Measurements from ENCODE around the gene TYSND1. TPM values are rescaled to one million over a fixed set of nuclear protein-coding genes. Genes with fewer than 3 reads are reported as not detected.
A peak's percentile ranks its signal among the peaks of the same experiment; 100 is the strongest.
"Not testable (repeated sequence)": the region's sequence is repeated elsewhere in the genome, so short reads cannot be mapped to it uniquely, and the experiment has no call there.

The TYSND1 gene
- total RNA-seq, 1 donor from 2014 or later: 13.4 TPM

DNA sequence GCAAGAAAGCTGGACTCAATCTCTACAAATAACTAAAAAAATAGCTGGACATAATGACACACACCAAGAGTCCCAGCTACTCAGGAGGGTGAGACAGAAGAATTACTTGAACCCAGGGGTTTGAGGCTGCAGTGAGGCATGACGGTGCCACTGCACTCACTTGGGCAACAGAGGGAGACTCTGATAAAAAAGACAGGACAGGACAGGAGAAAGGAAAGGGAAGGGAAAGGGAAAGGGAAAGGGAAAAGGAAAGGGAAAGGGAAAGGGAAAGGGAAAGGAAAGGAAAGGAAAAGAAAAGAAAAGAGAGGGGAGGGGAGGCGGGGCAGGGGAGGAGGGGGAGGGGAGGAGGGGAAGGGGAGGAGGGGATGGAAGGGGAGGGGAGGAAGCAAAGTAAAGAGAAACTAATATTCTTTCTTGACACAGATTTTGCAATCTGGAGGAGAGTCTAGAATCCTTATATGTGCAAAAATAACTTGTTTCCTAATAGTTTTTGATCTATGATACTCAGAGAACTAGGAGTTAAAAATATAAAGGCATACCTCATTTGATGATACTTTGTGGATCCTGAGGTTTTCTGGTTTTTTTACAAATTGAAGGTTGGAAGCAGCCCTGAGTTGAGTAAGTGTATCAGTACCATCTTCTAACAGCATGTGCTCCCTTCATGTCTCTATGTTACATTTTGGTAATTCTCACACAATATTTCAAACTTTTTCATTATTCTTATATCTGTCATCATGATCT lies 15.8 kb upstream of the TYSND1 start:
- H3K4me1 ChIP-seq: peaks cover 56% of the 10 kb centered on the region
- H3K27ac ChIP-seq: peak overlapping the region; percentile 25
- DNase-seq (no peak), ATAC-seq (no peak)
- TF ChIP-seq, protein P1, sequence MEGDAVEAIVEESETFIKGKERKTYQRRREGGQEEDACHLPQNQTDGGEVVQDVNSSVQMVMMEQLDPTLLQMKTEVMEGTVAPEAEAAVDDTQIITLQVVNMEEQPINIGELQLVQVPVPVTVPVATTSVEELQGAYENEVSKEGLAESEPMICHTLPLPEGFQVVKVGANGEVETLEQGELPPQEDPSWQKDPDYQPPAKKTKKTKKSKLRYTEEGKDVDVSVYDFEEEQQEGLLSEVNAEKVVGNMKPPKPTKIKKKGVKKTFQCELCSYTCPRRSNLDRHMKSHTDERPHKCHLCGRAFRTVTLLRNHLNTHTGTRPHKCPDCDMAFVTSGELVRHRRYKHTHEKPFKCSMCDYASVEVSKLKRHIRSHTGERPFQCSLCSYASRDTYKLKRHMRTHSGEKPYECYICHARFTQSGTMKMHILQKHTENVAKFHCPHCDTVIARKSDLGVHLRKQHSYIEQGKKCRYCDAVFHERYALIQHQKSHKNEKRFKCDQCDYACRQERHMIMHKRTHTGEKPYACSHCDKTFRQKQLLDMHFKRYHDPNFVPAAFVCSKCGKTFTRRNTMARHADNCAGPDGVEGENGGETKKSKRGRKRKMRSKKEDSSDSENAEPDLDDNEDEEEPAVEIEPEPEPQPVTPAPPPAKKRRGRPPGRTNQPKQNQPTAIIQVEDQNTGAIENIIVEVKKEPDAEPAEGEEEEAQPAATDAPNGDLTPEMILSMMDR (IDR thresholded peaks at IDR 0.05): no peak
- H3K27me3 ChIP-seq (ENCODE audit: low read depth): no peaks in the 10 kb centered on the region
- H3K36me3 ChIP-seq: peaks cover 68% of the 10 kb centered on the region
- H3K4me3 ChIP-seq: no peak overlapping the region
- intact Hi-C loops (cut with DNase I): no loop called here
- H3K9me3 ChIP-seq: no peaks in the 10 kb centered on the region

DNA sequence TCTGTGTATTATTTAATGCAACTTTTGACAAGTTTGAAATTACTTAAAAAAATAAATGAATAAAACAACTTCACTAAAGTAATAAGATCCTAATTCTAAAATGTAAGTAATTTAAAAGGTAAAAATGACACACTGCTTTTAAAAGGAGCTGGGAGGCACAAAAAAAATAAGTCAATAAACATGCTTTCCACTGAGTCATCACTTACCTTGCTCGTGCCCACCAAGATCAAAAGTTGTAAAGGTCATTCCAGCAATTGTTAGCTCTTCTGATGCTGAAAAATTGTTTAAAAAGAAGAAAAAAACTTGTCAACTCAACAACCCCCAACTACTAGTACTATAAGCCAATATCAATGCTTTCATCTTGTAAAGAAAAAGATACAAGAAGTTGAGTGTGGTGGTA lies 14.3 kb upstream of the TYSND1 start:
- ATAC-seq: no peak
- H3K27me3 ChIP-seq (ENCODE audit: low read depth): no peaks in the 10 kb centered on the region
- no peak overlapping the region for H3K4me3 ChIP-seq
- no peak for DNase-seq
- peaks cover 68% of the 10 kb centered on the region for H3K36me3 ChIP-seq
- no peaks in the 10 kb centered on the region for H3K9me3 ChIP-seq
- intact Hi-C loops (cut with DNase I): no loop called here
- TF ChIP-seq, protein P1 (IDR thresholded peaks at IDR 0.05): no peak
- H3K4me1 ChIP-seq: peaks cover 43% of the 10 kb centered on the region
- H3K27ac ChIP-seq: no peak overlapping the region

DNA sequence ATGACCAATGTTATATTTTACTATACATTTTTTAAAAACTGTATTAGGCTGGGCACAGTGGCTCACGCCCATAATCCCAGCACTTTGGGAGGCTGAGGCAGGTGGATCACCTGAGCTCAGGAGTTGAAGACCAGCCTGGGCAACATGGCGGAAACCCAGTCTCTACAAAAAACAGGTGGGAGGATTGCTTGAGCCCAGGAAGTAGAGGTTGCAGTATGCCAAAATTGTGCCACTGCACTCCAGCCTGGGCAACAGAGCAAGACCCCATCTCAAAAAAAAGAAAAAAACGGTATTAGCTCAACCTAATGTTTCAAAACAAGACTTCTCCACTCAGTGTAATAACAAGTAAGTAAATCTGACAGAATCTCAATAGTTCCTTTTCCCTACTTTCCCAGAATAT lies 12.9 kb upstream of the TYSND1 start:
- ATAC-seq; H3K9me3 ChIP-seq; H3K27ac ChIP-seq; H3K4me3 ChIP-seq; H3K27me3 ChIP-seq (ENCODE audit: low read depth); DNase-seq; intact Hi-C loops (cut with DNase I): not testable (repeated sequence)
- H3K4me1 ChIP-seq: peaks cover 34% of the 10 kb centered on the region
- H3K36me3 ChIP-seq: peaks cover 75% of the 10 kb centered on the region

DNA sequence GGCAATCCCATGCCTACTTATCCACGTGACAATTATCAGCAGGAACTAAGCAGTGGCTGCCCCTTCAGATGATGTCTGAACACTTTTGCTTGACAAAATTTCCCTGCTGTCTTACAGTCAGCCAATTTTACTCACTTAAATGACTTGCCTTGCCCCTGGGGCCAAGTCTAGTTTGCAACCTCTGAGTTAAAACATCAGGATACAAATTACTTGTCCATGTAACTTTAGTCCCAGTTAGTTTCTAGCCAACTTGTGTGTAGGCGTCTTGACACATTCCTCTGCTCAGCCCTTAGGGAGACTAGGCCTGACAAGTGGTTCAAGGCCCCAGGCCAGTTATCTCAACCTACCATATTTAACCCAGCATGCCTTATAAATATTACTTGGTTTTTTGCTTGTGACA lies 11.6 kb upstream of the TYSND1 start:
- intact Hi-C loops (cut with DNase I): no loop called here
- ATAC-seq (no peak), DNase-seq (no peak)
- H3K4me1 ChIP-seq: peaks cover 22% of the 10 kb centered on the region
- no peak overlapping the region for H3K4me3 ChIP-seq
- no peaks in the 10 kb centered on the region for H3K9me3 ChIP-seq
- no peak overlapping the region for H3K27ac ChIP-seq
- TF ChIP-seq, protein P1 (IDR thresholded peaks at IDR 0.05): no peak
- H3K36me3 ChIP-seq: peaks cover 88% of the 10 kb centered on the region
- no peaks in the 10 kb centered on the region for H3K27me3 ChIP-seq (ENCODE audit: low read depth)

DNA sequence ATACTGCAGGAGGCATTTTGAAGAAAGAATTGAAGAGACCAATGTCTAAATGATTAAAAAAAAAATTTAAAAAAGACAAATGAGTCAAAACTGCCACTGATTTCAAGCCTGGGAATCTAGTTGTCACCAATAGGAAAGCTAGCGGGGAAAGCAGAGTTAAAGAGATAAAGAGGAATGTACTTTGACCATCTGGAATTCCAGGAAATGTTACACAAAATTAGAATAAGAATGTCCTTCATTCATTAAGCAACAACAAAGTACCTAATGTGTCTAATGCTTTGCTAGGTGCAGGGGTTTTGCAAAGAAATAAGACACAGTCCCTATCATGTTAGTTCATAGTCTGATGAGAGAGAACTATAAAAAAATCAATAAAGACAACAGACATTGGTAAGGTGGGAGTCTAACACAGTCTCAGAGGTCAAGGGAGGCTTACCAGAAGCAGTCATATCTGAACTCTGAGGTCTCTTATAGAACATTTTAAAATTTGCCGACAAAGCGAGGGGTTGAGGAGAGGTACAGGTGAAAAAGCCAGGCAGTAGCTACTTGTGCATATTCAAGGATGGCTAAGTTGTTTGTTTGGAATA lies 8.8 kb upstream of the TYSND1 start:
- peaks cover 100% of the 10 kb centered on the region for H3K36me3 ChIP-seq
- H3K27me3 ChIP-seq (ENCODE audit: low read depth): no peaks in the 10 kb centered on the region
- DNase-seq (no peak), ATAC-seq (no peak)
- TF ChIP-seq, protein P1 (IDR thresholded peaks at IDR 0.05): no peak
- H3K4me3 ChIP-seq: no peak overlapping the region
- intact Hi-C loops (cut with DNase I): no loop called here
- H3K9me3 ChIP-seq: no peaks in the 10 kb centered on the region
- H3K27ac ChIP-seq: no peak overlapping the region
- H3K4me1 ChIP-seq: no peaks in the 10 kb centered on the region

DNA sequence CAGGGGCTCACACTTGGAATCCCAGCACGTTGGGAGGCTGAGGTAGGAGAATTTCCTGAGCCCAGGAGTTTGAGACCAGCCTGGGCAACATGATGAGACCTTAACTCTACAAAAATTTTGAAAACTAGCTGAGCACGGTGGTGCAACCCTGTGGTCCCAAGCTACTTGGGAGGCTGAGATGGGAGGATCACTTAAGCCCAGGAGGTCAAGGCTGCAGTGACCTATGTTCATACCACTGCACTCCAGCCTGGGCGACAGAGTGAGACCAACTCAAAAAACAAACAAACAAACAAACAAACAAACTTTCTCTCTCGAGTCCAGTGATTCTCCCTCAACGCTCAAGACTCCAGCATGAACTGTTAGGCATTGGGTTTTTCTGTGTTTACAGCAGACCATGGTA lies 2.0 kb upstream of the TYSND1 start:
- ATAC-seq: no peak
- TF ChIP-seq, protein P1 (IDR thresholded peaks at IDR 0.05): no peak
- H3K27ac ChIP-seq: no peak overlapping the region
- H3K27me3 ChIP-seq (ENCODE audit: low read depth): no peaks in the 10 kb centered on the region
- no peak for DNase-seq
- H3K4me1 ChIP-seq: peaks cover 24% of the 10 kb centered on the region
- no peaks in the 10 kb centered on the region for H3K9me3 ChIP-seq
- H3K36me3 ChIP-seq: peaks cover 53% of the 10 kb centered on the region
- intact Hi-C loops (cut with DNase I): no loop called here
- no peak overlapping the region for H3K4me3 ChIP-seq
